OCI-LY1 (cell line): ENCODE measurements around the gene RELB.

Experiments
- CTCF ChIP-seq: fragments of 200-600 bp; sonication (generic), shearing (Covaris generic); IDR thresholded peaks from 2 replicates; pipeline ENCODE4 v1.5.1; 2017; ENCODE audit warnings: mild to moderate bottlenecking, antibody characterized with exemption, low read length, moderate library complexity, mixed read lengths
- EZH2 ChIP-seq: fragments of 200-600 bp; sonication (generic), shearing (Covaris generic); IDR thresholded peaks from 2 replicates; pipeline ENCODE4 v1.8.0; 2017; ENCODE audit warnings: borderline replicate concordance, mixed run types, mild to moderate bottlenecking, antibody characterized with exemption, low read length, moderate library complexity, mixed read lengths

- no peak for TF ChIP-seq CTCF
- no peak for TF ChIP-seq EZH2
These were observed 60.7 kb downstream of the RELB start for GRCh38 chr19:45061965-45062364.
